Measurements from ENCODE around the gene HOXD8.

GRCh38 chr2:176127774-176128072 is 1.8 kb upstream of the HOXD8 start:
- no peak for TF ChIP-seq CTCF (IDR thresholded peaks at IDR 0.05)
- no peak for TF ChIP-seq EZH2 (IDR thresholded peaks at IDR 0.05)
- TF ChIP-seq EZH2phosphoT487 (IDR thresholded peaks at IDR 0.05), result no peak

Measured in neural progenitor cell (in vitro differentiated cells).